ELF-1 (cell line): Measurements from ENCODE around the gene ASCC3.
"Not testable (repeated sequence)": the region's sequence is repeated elsewhere in the genome, so short reads cannot be mapped to it uniquely, and the experiment has no call there.

ENCODE experiments used
- DNase-seq: peaks from one replicate; pipeline ENCODE4 v3.0.0-alpha.2; 2016; ENCODE audit warnings: low read depth, low spot score

The ASCC3 gene

GRCh38 chr6:100883347-100883746 is 2.2 kb upstream of the ASCC3 start:
- DNase-seq, result no peak

- peak; percentile 21 for DNase-seq
Observed at GRCh38 chr6:100881707-100882040, 545 bp upstream of the ASCC3 start.

GRCh38 chr6:100880149-100880852 is 828 bp downstream of the ASCC3 start:
- DNase-seq, result no peak

- DNase-seq, result peak; percentile 58
Observed at GRCh38 chr6:100879317-100879716, 1.8 kb downstream of the ASCC3 start.

GRCh38 chr6:100877851-100878250 is 3.3 kb downstream of the ASCC3 start:
- DNase-seq, result no peak

GRCh38 chr6:100876251-100876650 is 4.9 kb downstream of the ASCC3 start:
- no peak for DNase-seq

GRCh38 chr6:100865525-100865924 is 15.6 kb downstream of the ASCC3 start:
- DNase-seq, result no peak

- no peak for DNase-seq
Observed at GRCh38 chr6:100862063-100862462, 19.1 kb downstream of the ASCC3 start.

- DNase-seq, result no peak
Observed at GRCh38 chr6:100856146-100856545, 25.0 kb downstream of the ASCC3 start.

- no peak for DNase-seq
Observed at GRCh38 chr6:100851819-100852218, 29.3 kb downstream of the ASCC3 start.

GRCh38 chr6:100850174-100850573 is 31.0 kb downstream of the ASCC3 start:
- DNase-seq, result no peak

GRCh38 chr6:100846276-100846675 is 34.9 kb downstream of the ASCC3 start:
- DNase-seq, result no peak

- DNase-seq, result no peak
Observed at GRCh38 chr6:100845676-100846075, 35.5 kb downstream of the ASCC3 start.

- DNase-seq, result no peak
Observed at GRCh38 chr6:100839419-100839818, 41.7 kb downstream of the ASCC3 start.

- no peak for DNase-seq
Observed at GRCh38 chr6:100838011-100838410, 43.1 kb downstream of the ASCC3 start.

- no peak for DNase-seq
Observed at GRCh38 chr6:100833972-100834574, 47.1 kb downstream of the ASCC3 start.

GRCh38 chr6:100829077-100829595 is 52.0 kb downstream of the ASCC3 start:
- not testable (repeated sequence) for DNase-seq

- DNase-seq, result no peak
Observed at GRCh38 chr6:100823041-100823440, 58.1 kb downstream of the ASCC3 start.

GRCh38 chr6:100818066-100818465 is 63.1 kb downstream of the ASCC3 start:
- DNase-seq, result no peak

- no peak for DNase-seq
Observed at GRCh38 chr6:100810015-100810414, 71.1 kb downstream of the ASCC3 start.

- DNase-seq, result no peak
Observed at GRCh38 chr6:100809346-100809745, 71.8 kb downstream of the ASCC3 start.

- DNase-seq, result no peak
Observed at GRCh38 chr6:100808638-100809275, 72.4 kb downstream of the ASCC3 start.

- DNase-seq, result no peak
Observed at GRCh38 chr6:100806296-100806695, 74.8 kb downstream of the ASCC3 start.
